Neural cell (in vitro differentiated cells): Measurements from ENCODE around the gene SYDE2. TPM values are rescaled to one million over a fixed set of nuclear protein-coding genes. Genes with fewer than 3 reads are reported as not detected.

ENCODE experiments used
- H2AFZ ChIP-seq: fragments of 200-600, 300-800 bp; sonication (generic), shearing (Covaris generic); 2 replicates; pipeline ENCODE4 v1.6.0; 2014; ENCODE audit warnings: low read depth, mild to moderate bottlenecking, antibody characterized with exemption, low read length, moderate library complexity
- H3F3A ChIP-seq: fragments of 200-600 bp; shearing (Covaris generic); 2 replicates; pipeline ENCODE4 v1.6.1; 2016; ENCODE audit warnings: mild to moderate bottlenecking, moderate library complexity, mixed read lengths, antibody characterized with exemption, low read length; ENCODE audit not compliant: insufficient read depth, poor library complexity, severe bottlenecking
- H3K27ac ChIP-seq: fragments of 200-600, 300-800 bp; sonication (generic), shearing (Covaris generic); 2 replicates; pipeline ENCODE4 v1.5.1; 2014; ENCODE audit warnings: mild to moderate bottlenecking, low read length, moderate library complexity
- H3K27me3 ChIP-seq: fragments of 300-800, 200-600 bp; sonication (generic), shearing (Covaris generic); 2 replicates; pipeline ENCODE4 v1.6.0; 2014; ENCODE audit warnings: mild to moderate bottlenecking, low read depth, low read length, moderate library complexity; ENCODE audit not compliant: insufficient read depth
- H3K36me3 ChIP-seq: fragments of 300-800, 200-600 bp; sonication (generic), shearing (Covaris generic); 2 replicates; pipeline ENCODE4 v1.5.1; 2014; ENCODE audit warnings: mild to moderate bottlenecking, antibody characterized with exemption, low read length, moderate library complexity; ENCODE audit not compliant: insufficient read depth
- H3K4me2 ChIP-seq: fragments of 300-800, 200-600 bp; sonication (generic), shearing (Covaris generic); 2 replicates; pipeline ENCODE4 v1.6.0; 2014; ENCODE audit warnings: mild to moderate bottlenecking, low read length
- H3K4me3 ChIP-seq: fragments of 300-800, 200-600 bp; sonication (generic), shearing (Covaris generic); 2 replicates; pipeline ENCODE4 v1.5.1; 2014; ENCODE audit warnings: mild to moderate bottlenecking, low read length, moderate library complexity
- H3K79me2 ChIP-seq: fragments of 200-600 bp; shearing (Covaris generic); replicated peaks from 2 replicates; pipeline ENCODE4 v1.6.0; 2014; ENCODE audit warnings: mild to moderate bottlenecking, low read length, moderate library complexity; ENCODE audit not compliant: insufficient read depth
- H3K9ac ChIP-seq: fragments of 300-800, 200-600 bp; sonication (generic), shearing (Covaris generic); 2 replicates; pipeline ENCODE4 v1.6.1; 2016; ENCODE audit warnings: mild to moderate bottlenecking, low read length, mixed read lengths
- H3K9me2 ChIP-seq: fragments of 200-600 bp; shearing (Covaris generic); 2 replicates; pipeline ENCODE4 v1.6.1; 2016; ENCODE audit warnings: mild to moderate bottlenecking, low read length, mixed read lengths; ENCODE audit not compliant: insufficient read depth
- H3K9me3 ChIP-seq: fragments of 200-600, 300-800 bp; sonication (generic), shearing (Covaris generic); 2 replicates; pipeline ENCODE4 v1.6.1; 2016; ENCODE audit warnings: mild to moderate bottlenecking, mixed run types, low read length, moderate library complexity, mixed read lengths
- H4K20me1 ChIP-seq: fragments of 200-600 bp; shearing (Covaris generic); 2 replicates; pipeline ENCODE4 v1.6.1; 2016; ENCODE audit warnings: mild to moderate bottlenecking, mixed run types; ENCODE audit not compliant: insufficient read depth
- CTCF ChIP-seq: fragments of 450-650 bp; IDR thresholded peaks from 2 replicates; pipeline ENCODE4 v1.5.1; 2014; ENCODE audit warnings: antibody characterized with exemption, mild to moderate bottlenecking, moderate library complexity; ENCODE audit not compliant: poor library complexity, severe bottlenecking
- EP300 ChIP-seq: fragments of 450-650 bp; conservative IDR thresholded peaks from 2 replicates; pipeline ENCODE4 v1.6.1; 2014; ENCODE audit warnings: antibody characterized with exemption, mild to moderate bottlenecking, moderate library complexity; ENCODE audit not compliant: poor library complexity, severe bottlenecking
- EZH2 ChIP-seq: fragments of 200-600, 300-800 bp; shearing (Covaris generic), sonication (generic); IDR thresholded peaks from 2 replicates; pipeline ENCODE4 v1.6.1; 2014; ENCODE audit warnings: antibody characterized with exemption, low read length, borderline replicate concordance, mild to moderate bottlenecking; ENCODE audit not compliant: insufficient read depth, poor library complexity, severe bottlenecking
- MXI1 ChIP-seq: fragments of 450-650 bp; conservative IDR thresholded peaks from 2 replicates; pipeline ENCODE4 v1.6.1; 2014; ENCODE audit warnings: antibody characterized with exemption, mild to moderate bottlenecking; ENCODE audit not compliant: poor library complexity, severe bottlenecking
- POLR2AphosphoS5 ChIP-seq: IDR thresholded peaks from 2 replicates; pipeline ENCODE4 v1.6.1; 2012
- RAD21 ChIP-seq: fragments of 450-650 bp; conservative IDR thresholded peaks from 2 replicates; pipeline ENCODE4 v1.6.1; 2014; ENCODE audit warnings: antibody characterized with exemption, mild to moderate bottlenecking, moderate library complexity
- SMC3 ChIP-seq: fragments of 450-650 bp; conservative IDR thresholded peaks from 2 replicates; pipeline ENCODE4 v1.6.1; 2014; ENCODE audit warnings: antibody characterized with exemption, mild to moderate bottlenecking, moderate library complexity; ENCODE audit not compliant: poor library complexity
- TAF1 ChIP-seq: IDR thresholded peaks from 2 replicates; pipeline ENCODE4 v1.6.1; 2012; ENCODE audit warnings: low read depth
- polyA plus RNA-seq: library from polyadenylated mRNA; depleted of rRNA; stranded (reverse); fragments of >200 nt; gene quantifications from 2 replicates; pipeline ENCODE4 v1.2.3, GENCODE V29; 2014
- TF ChIP-seq, protein P1 (sequence below): IDR thresholded peaks from 2 replicates; pipeline ENCODE4 v1.6.1; 2012; ENCODE audit warnings: borderline replicate concordance

Gene SYDE2
- polyA plus RNA-seq, 1 donor from 2014 or later = 0.66 TPM

GRCh38 chr1:85245456-85245855, 44.6 kb upstream of the SYDE2 start:
- Histone ChIP-seq H3K79me2 (no peaks in the 10 kb centered on the region), H3K9ac (no peak overlapping the region), H3F3A (no peaks in the 10 kb centered on the region), H3K27ac (no peak overlapping the region), H3K4me2 (no peak overlapping the region), H3K9me2 (no peaks in the 10 kb centered on the region), H3K9me3 (no peaks in the 10 kb centered on the region), H3K4me3 (no peak overlapping the region), H3K27me3 (no peaks in the 10 kb centered on the region), H2AFZ (no peak overlapping the region), H4K20me1 (no peaks in the 10 kb centered on the region), H3K36me3 (no peaks in the 10 kb centered on the region)
- no peak for TF ChIP-seq SMC3
- no peak for TF ChIP-seq CTCF
- TF ChIP-seq MXI1 = no peak
- TF ChIP-seq EZH2 = no peak
- no peak for TF ChIP-seq EP300
- TF ChIP-seq, protein P1, sequence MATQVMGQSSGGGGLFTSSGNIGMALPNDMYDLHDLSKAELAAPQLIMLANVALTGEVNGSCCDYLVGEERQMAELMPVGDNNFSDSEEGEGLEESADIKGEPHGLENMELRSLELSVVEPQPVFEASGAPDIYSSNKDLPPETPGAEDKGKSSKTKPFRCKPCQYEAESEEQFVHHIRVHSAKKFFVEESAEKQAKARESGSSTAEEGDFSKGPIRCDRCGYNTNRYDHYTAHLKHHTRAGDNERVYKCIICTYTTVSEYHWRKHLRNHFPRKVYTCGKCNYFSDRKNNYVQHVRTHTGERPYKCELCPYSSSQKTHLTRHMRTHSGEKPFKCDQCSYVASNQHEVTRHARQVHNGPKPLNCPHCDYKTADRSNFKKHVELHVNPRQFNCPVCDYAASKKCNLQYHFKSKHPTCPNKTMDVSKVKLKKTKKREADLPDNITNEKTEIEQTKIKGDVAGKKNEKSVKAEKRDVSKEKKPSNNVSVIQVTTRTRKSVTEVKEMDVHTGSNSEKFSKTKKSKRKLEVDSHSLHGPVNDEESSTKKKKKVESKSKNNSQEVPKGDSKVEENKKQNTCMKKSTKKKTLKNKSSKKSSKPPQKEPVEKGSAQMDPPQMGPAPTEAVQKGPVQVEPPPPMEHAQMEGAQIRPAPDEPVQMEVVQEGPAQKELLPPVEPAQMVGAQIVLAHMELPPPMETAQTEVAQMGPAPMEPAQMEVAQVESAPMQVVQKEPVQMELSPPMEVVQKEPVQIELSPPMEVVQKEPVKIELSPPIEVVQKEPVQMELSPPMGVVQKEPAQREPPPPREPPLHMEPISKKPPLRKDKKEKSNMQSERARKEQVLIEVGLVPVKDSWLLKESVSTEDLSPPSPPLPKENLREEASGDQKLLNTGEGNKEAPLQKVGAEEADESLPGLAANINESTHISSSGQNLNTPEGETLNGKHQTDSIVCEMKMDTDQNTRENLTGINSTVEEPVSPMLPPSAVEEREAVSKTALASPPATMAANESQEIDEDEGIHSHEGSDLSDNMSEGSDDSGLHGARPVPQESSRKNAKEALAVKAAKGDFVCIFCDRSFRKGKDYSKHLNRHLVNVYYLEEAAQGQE = no peak
- TF ChIP-seq RAD21 = no peak
- no peak for TF ChIP-seq POLR2AphosphoS5
- no peak for TF ChIP-seq TAF1

DNA sequence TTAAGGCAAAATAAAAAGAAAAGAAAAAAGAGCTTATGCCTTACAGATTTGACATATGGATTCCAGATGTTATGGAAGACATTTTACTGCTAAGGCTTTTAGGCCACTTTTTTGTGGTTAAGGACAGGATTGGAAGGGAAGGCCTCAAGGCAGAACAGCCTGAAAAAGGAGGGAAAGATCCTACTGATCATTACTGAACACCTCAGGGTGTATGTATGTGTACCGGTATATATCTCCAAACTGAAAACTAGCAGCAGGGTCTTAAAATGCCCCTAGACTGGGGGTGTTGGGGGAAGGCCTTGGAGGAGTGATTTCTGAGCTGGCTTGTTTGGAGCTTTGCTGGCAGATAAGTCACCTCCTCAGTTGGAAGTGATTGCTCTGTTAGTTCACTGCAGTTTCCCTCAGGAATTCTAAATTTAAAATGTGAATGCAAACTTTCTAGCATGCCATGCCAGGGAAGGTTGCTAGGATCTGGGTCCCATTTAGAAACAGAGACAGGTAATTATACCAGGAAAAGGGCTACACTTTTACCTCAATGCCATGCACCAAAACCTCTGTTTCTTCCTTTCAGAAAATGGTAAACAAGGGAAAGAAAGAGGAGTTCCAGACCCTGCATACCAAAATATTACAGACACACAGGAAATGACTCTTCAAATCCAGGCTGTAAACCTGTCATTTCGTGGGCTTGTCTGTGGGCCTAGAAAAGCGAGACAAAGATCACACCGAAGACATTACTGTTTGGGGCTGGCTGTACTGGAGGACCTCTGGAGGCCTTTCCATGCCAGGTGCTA, 43.6 kb upstream of the SYDE2 start:
- H3K9me3 ChIP-seq = no peaks in the 10 kb centered on the region
- no peaks in the 10 kb centered on the region for H4K20me1 ChIP-seq
- no peak overlapping the region for H3K9ac ChIP-seq
- H3K9me2 ChIP-seq = no peaks in the 10 kb centered on the region
- no peak overlapping the region for H3K4me3 ChIP-seq
- H3K27ac ChIP-seq = no peak overlapping the region
- H3K4me2 ChIP-seq = no peak overlapping the region
- H3K79me2 ChIP-seq = no peaks in the 10 kb centered on the region
- H3K27me3 ChIP-seq = no peaks in the 10 kb centered on the region
- no peaks in the 10 kb centered on the region for H3F3A ChIP-seq
- H3K36me3 ChIP-seq = no peaks in the 10 kb centered on the region
- TF ChIP-seq, protein P1 = no peak
- no peak for TF ChIP-seq SMC3
- no peak for TF ChIP-seq CTCF
- no peak for TF ChIP-seq MXI1
- TF ChIP-seq EP300 = no peak
- no peak for TF ChIP-seq EZH2
- TF ChIP-seq RAD21 = no peak
- no peak overlapping the region for H2AFZ ChIP-seq
